ENCODE measurements around the gene CLIC3.
"Not testable (repeated sequence)": the region's sequence is repeated elsewhere in the genome, so short reads cannot be mapped to it uniquely, and the experiment has no call there.

DNA sequence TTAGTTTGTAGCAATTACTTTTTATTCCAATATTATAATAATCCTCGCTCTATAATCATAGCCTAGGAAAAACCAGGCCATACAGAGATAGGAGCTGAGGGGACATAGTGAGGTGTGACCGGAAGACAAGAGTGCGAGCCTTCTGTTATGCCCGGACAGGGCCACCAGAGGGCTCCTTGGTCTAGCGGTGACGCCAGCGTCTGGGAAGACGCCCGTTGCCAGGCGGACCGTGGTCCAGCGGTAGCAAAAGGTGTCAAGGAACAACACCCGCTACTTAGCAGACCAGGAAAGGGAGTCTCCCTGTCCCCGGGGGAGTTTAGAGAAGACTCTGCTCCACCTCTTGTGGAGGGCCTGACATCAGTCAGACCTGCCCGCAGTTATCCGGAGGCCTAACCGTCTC lies 7.9 kb upstream of the CLIC3 start:
- TF ChIP-seq, protein P1, sequence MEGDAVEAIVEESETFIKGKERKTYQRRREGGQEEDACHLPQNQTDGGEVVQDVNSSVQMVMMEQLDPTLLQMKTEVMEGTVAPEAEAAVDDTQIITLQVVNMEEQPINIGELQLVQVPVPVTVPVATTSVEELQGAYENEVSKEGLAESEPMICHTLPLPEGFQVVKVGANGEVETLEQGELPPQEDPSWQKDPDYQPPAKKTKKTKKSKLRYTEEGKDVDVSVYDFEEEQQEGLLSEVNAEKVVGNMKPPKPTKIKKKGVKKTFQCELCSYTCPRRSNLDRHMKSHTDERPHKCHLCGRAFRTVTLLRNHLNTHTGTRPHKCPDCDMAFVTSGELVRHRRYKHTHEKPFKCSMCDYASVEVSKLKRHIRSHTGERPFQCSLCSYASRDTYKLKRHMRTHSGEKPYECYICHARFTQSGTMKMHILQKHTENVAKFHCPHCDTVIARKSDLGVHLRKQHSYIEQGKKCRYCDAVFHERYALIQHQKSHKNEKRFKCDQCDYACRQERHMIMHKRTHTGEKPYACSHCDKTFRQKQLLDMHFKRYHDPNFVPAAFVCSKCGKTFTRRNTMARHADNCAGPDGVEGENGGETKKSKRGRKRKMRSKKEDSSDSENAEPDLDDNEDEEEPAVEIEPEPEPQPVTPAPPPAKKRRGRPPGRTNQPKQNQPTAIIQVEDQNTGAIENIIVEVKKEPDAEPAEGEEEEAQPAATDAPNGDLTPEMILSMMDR (IDR thresholded peaks at IDR 0.05 in 4 of 5, conservative IDR thresholded peaks at IDR 0.05 in 1 of 5), result peak in 3 of 5 experiments; percentile 17 to 47 (median 23)
- TF ChIP-seq POLR2A (IDR thresholded peaks at IDR 0.05), result not testable (repeated sequence)
